ENCODE results near the gene LSMEM2. TPM values are rescaled to one million over a fixed set of nuclear protein-coding genes. Genes with fewer than 3 reads are reported as not detected.

The LSMEM2 gene
- total and polyA plus RNA-seq, 9 of the 15 experiments (the other 6 are each of a cell fraction or from before 2014, with no cell fraction given), result not detected

DNA sequence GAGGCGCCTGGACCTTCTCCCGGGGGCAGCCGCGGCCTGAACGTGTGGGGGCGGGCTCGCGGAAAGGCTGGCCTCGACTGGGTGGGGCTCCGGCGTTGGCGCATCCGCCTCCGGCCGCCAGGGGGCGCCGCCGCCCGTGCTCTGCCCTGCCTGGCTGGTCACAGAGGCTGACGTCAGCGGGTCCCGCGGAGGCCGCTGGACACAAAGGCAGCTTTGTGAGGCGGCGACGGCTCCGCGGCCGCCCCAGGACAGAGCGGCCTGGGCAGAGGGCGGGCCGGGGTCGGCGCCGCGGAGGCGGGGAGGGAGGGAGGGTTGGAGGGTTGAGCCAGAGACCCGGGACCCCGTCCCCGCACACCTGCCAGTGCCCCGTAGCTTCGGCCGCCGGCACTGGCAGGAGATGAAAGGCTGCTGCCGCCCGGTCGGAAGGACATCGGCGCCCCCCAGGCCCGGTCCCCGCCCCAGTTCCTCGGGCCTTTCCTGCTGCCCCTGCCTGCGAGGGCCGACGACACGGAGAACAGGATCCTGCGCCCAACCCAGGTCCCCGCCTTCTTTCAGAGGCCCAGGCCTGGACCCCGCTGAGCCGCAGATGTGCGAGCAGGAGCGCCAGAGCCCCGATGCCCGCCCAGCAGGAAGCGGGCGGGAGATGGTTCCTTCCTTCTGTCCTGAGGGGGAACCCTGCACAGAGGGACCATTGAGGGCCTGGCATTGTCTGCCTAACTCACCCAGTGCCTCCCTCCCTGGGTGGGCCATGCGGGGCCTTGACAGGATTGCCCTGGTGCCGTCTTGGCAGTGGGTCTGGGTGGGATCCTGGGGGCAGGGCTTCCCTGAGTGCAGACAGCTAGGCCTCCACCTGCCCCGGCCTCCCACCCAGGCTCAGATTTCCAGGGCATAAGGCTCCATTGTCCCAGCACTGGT, 18.6 kb upstream of the LSMEM2 start (continued):
- TF ChIP-seq, protein P1, sequence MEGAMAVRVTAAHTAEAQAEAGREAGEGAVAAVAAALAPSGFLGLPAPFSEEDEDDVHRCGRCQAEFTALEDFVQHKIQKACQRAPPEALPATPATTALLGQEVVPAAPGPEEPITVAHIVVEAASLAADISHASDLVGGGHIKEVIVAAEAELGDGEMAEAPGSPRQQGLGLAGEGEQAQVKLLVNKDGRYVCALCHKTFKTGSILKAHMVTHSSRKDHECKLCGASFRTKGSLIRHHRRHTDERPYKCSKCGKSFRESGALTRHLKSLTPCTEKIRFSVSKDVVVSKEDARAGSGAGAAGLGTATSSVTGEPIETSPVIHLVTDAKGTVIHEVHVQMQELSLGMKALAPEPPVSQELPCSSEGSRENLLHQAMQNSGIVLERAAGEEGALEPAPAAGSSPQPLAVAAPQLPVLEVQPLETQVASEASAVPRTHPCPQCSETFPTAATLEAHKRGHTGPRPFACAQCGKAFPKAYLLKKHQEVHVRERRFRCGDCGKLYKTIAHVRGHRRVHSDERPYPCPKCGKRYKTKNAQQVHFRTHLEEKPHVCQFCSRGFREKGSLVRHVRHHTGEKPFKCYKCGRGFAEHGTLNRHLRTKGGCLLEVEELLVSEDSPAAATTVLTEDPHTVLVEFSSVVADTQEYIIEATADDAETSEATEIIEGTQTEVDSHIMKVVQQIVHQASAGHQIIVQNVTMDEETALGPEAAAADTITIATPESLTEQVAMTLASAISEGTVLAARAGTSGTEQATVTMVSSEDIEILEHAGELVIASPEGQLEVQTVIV (CRISPR knock-in tag; IDR thresholded peaks at IDR 0.05; ENCODE audit: borderline replicate concordance), result no peak
- TF ChIP-seq TCF3 (CRISPR knock-in tag; IDR thresholded peaks at IDR 0.05), result peak; percentile 29; the same call in 1 of the 2 replicates
- TF ChIP-seq YBX1 (IDR thresholded peaks at IDR 0.05), result no peak
- no peak for TF ChIP-seq PHB (CRISPR knock-in tag; IDR thresholded peaks at IDR 0.05)
- TF ChIP-seq, protein P2, sequence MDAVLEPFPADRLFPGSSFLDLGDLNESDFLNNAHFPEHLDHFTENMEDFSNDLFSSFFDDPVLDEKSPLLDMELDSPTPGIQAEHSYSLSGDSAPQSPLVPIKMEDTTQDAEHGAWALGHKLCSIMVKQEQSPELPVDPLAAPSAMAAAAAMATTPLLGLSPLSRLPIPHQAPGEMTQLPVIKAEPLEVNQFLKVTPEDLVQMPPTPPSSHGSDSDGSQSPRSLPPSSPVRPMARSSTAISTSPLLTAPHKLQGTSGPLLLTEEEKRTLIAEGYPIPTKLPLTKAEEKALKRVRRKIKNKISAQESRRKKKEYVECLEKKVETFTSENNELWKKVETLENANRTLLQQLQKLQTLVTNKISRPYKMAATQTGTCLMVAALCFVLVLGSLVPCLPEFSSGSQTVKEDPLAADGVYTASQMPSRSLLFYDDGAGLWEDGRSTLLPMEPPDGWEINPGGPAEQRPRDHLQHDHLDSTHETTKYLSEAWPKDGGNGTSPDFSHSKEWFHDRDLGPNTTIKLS (IDR thresholded peaks at IDR 0.05; ENCODE audit: borderline replicate concordance, low read depth), result no peak
- no peak for TF ChIP-seq ZNF311 (CRISPR knock-in tag; IDR thresholded peaks at IDR 0.05)
- TF ChIP-seq RNF2 (IDR thresholded peaks at IDR 0.05), result no peak
- TF ChIP-seq NCOA6 (IDR thresholded peaks at IDR 0.05), result no peak
- TF ChIP-seq, protein P3, sequence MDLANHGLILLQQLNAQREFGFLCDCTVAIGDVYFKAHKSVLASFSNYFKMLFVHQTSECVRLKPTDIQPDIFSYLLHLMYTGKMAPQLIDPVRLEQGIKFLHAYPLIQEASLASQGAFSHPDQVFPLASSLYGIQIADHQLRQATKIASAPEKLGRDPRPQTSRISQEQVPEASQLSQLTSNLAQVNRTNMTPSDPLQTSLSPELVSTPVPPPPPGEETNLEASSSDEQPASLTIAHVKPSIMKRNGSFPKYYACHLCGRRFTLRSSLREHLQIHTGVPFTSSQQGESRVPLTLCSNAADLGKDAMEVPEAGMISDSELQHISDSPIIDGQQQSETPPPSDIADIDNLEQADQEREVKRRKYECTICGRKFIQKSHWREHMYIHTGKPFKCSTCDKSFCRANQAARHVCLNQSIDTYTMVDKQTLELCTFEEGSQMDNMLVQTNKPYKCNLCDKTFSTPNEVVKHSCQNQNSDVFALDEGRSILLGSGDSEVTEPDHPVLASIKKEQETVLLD (IDR thresholded peaks at IDR 0.05), result no peak
- peak; percentile 53 for TF ChIP-seq CHD1 (IDR thresholded peaks at IDR 0.05; ENCODE audit: low read length)
- no peak for TF ChIP-seq EWSR1 (IDR thresholded peaks at IDR 0.05; ENCODE audit: borderline replicate concordance, low read depth, partially characterized antibody)
- TF ChIP-seq GTF2A2 (tag; IDR thresholded peaks at IDR 0.05), result no peak
- TF ChIP-seq, protein P4, sequence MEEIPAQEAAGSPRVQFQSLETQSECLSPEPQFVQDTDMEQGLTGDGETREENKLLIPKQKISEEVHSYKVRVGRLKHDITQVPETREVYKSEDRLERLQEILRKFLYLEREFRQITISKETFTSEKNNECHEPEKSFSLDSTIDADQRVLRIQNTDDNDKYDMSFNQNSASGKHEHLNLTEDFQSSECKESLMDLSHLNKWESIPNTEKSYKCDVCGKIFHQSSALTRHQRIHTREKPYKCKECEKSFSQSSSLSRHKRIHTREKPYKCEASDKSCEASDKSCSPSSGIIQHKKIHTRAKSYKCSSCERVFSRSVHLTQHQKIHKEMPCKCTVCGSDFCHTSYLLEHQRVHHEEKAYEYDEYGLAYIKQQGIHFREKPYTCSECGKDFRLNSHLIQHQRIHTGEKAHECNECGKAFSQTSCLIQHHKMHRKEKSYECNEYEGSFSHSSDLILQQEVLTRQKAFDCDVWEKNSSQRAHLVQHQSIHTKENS (CRISPR knock-in tag; IDR thresholded peaks at IDR 0.05), result no peak
- TF ChIP-seq HOXB6 (CRISPR knock-in tag; IDR thresholded peaks at IDR 0.05; ENCODE audit: borderline replicate concordance), result no peak
- TF ChIP-seq, protein P5, sequence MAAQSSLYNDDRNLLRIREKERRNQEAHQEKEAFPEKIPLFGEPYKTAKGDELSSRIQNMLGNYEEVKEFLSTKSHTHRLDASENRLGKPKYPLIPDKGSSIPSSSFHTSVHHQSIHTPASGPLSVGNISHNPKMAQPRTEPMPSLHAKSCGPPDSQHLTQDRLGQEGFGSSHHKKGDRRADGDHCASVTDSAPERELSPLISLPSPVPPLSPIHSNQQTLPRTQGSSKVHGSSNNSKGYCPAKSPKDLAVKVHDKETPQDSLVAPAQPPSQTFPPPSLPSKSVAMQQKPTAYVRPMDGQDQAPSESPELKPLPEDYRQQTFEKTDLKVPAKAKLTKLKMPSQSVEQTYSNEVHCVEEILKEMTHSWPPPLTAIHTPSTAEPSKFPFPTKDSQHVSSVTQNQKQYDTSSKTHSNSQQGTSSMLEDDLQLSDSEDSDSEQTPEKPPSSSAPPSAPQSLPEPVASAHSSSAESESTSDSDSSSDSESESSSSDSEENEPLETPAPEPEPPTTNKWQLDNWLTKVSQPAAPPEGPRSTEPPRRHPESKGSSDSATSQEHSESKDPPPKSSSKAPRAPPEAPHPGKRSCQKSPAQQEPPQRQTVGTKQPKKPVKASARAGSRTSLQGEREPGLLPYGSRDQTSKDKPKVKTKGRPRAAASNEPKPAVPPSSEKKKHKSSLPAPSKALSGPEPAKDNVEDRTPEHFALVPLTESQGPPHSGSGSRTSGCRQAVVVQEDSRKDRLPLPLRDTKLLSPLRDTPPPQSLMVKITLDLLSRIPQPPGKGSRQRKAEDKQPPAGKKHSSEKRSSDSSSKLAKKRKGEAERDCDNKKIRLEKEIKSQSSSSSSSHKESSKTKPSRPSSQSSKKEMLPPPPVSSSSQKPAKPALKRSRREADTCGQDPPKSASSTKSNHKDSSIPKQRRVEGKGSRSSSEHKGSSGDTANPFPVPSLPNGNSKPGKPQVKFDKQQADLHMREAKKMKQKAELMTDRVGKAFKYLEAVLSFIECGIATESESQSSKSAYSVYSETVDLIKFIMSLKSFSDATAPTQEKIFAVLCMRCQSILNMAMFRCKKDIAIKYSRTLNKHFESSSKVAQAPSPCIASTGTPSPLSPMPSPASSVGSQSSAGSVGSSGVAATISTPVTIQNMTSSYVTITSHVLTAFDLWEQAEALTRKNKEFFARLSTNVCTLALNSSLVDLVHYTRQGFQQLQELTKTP (IDR thresholded peaks at IDR 0.05; ENCODE audit: low read depth in 1 of 2, partially characterized antibody in 2 of 2), result no peak
- TF ChIP-seq CXXC5 (CRISPR knock-in tag; IDR thresholded peaks at IDR 0.05), result peak; percentile 61
- no peak for TF ChIP-seq DNMT1 (IDR thresholded peaks at IDR 0.05)
